Articular chondrocyte of knee joint (primary cell): ENCODE measurements around the gene ZMYND8. TPM values are rescaled to one million over a fixed set of nuclear protein-coding genes. Genes with fewer than 3 reads are reported as not detected.

Experiments used
- small RNA-seq: library from RNA; depleted of rRNA; stranded (forward); fragments of <200 nt; gene quantifications from one replicate; pipeline ENCODE3, GENCODE V24; 2012
- total RNA-seq: library from RNA; depleted of rRNA; stranded (reverse); fragments of >200 nt; gene quantifications from 2 replicates; pipeline ENCODE4 v1.2.3, GENCODE V29; 2012

Gene ZMYND8
- total RNA-seq: 20.9 and 23.6 TPM in 2 replicates

GRCh38 chr20:47356526-47357295 is at the start of gene ZMYND8:
ZMYND8 (minus strand) TSS chr20:47356699; CDS start chr20:47356670, 29 bp downstream.

Small RNAs within 50 kb of the gene (small RNA-seq; reads per million reads assigned to genes)
- gene MIR3616: 0.46 reads per million, percentile 9 among the genes with 10 or more reads in this experiment

Other genes starting within 250 kb of the ZMYND8 start
- gene NCOA3, start 145.2 kb upstream of the ZMYND8 start, total RNA-seq: 32.7 and 35.7 TPM in 2 replicates